Measurements from ENCODE around the gene ITK.

The ITK gene

GRCh38 chr5:157252711-157253465, 72.2 kb downstream of the ITK start:
- H3K27ac ChIP-seq = no peak overlapping the region

GRCh38 chr5:157253547-157253946, 72.9 kb downstream of the ITK start:
- no peak overlapping the region for H3K27ac ChIP-seq

More at GRCh38 chr5:157252711-157253465, 72.2 kb downstream of the ITK start:
- TF ChIP-seq ZFX (IDR thresholded peaks at IDR 0.05) (no peak), CTCF (conservative IDR thresholded peaks at IDR 0.05) (no peak)

GRCh38 chr5:157258450-157258849, 77.8 kb downstream of the ITK start:
- TF ChIP-seq CTCF (conservative IDR thresholded peaks at IDR 0.05) (no peak), ZFX (IDR thresholded peaks at IDR 0.05) (no peak)
- no peak overlapping the region for H3K27ac ChIP-seq

More at GRCh38 chr5:157253547-157253946, 72.9 kb downstream of the ITK start:
- no peak for TF ChIP-seq ZFX (IDR thresholded peaks at IDR 0.05)
- peak; percentile 89 for TF ChIP-seq CTCF (conservative IDR thresholded peaks at IDR 0.05)

- no peak overlapping the region for H3K27ac ChIP-seq
- TF ChIP-seq CTCF (conservative IDR thresholded peaks at IDR 0.05) (no peak), ZFX (IDR thresholded peaks at IDR 0.05) (no peak)
These were observed 79.1 kb downstream of the ITK start for GRCh38 chr5:157259699-157260098.

GRCh38 chr5:157263496-157264090, 83.0 kb downstream of the ITK start:
- TF ChIP-seq ZFX (IDR thresholded peaks at IDR 0.05) (no peak), CTCF (conservative IDR thresholded peaks at IDR 0.05) (peak; percentile 8; the same call in 1 of the 2 replicates)
- no peak overlapping the region for H3K27ac ChIP-seq

- TF ChIP-seq CTCF (conservative IDR thresholded peaks at IDR 0.05) (no peak), ZFX (IDR thresholded peaks at IDR 0.05) (no peak)
- peak within 1 kb of the TSS; percentile 18; the same call in 1 of the 2 replicates for H3K27ac ChIP-seq
These were observed 85.2 kb downstream of the ITK start, which contains the start of gene CYFIP2 for GRCh38 chr5:157265714-157266285. Gene CYFIP2, plus strand, starts transcription at chr5:157266123. Its CDS starts 19,239 bp downstream, at chr5:157285362.
